Measurements from ENCODE around the gene NFE2L1.

DNA sequence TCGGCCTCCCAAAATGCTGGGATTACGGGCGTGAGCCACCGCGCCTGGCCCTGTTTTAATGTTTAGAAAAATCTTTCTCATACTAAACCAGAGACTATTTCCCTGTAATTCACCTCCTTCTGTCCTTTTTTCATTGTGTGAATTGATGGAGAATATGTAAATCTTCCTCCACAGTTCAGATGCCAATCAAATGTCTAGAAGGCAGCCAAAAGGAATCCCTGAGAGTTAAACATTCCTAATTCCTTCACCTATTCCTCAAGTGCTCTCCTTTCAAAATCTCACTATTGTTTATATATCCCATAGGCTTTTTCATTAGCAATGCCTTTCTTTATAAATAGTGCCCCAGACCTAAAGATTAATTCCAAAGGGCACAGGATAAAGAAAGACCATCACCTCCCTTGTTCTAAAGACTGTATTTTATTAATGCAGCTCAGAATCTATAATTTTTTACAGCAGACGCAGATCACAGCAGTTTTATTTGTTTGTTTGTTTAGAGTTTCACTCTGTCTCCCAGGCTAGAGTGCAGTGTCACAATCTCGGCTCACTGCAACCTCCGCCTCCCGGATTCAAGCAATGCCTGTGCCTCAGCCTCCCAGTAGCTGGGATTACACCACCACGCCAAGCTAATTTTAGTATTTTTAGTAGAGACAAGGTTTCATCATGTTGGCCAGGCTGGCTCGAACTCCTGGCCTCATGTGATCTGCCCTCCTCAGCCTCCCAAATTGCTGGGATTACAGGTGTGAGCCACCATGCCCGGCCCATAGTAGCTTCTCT lies 41.0 kb upstream of the NFE2L1 start:
- TF ChIP-seq, protein P1, sequence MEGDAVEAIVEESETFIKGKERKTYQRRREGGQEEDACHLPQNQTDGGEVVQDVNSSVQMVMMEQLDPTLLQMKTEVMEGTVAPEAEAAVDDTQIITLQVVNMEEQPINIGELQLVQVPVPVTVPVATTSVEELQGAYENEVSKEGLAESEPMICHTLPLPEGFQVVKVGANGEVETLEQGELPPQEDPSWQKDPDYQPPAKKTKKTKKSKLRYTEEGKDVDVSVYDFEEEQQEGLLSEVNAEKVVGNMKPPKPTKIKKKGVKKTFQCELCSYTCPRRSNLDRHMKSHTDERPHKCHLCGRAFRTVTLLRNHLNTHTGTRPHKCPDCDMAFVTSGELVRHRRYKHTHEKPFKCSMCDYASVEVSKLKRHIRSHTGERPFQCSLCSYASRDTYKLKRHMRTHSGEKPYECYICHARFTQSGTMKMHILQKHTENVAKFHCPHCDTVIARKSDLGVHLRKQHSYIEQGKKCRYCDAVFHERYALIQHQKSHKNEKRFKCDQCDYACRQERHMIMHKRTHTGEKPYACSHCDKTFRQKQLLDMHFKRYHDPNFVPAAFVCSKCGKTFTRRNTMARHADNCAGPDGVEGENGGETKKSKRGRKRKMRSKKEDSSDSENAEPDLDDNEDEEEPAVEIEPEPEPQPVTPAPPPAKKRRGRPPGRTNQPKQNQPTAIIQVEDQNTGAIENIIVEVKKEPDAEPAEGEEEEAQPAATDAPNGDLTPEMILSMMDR (IDR thresholded peaks at IDR 0.05) = no peak
- TF ChIP-seq POLR2A (IDR thresholded peaks at IDR 0.05) = no peak
